Mucosa of descending colon (tissue), 3 donors: ENCODE results near the gene TMEM168. TPM values are rescaled to one million over a fixed set of nuclear protein-coding genes. Genes with fewer than 3 reads are reported as not detected.

Source experiments
- ATAC-seq: fragments of 200-7000 bp; cut with Tn5 transposase; one replicate; pipeline ENCODE4 v1.9.1; 2020; ENCODE audit warnings: mild to moderate bottlenecking, moderate library complexity
- DNase-seq, 3 donors: peaks; one replicate each; pipeline ENCODE4 v3.0.0-alpha.2; 2020
- H3K36me3 ChIP-seq: fragments of 200-600 bp; one replicate; pipeline ENCODE4 v1.8.0; 2021; ENCODE audit warnings: low read depth, mild to moderate bottlenecking
- H3K4me1 ChIP-seq: fragments of 200-600 bp; one replicate; pipeline ENCODE4 v1.8.0; 2021; ENCODE audit warnings: low read depth, mild to moderate bottlenecking
- H3K4me3 ChIP-seq: fragments of 200-600 bp; one replicate; pipeline ENCODE4 v1.8.0; 2021; ENCODE audit warnings: mild to moderate bottlenecking
- H3K9me3 ChIP-seq: fragments of 200-600 bp; one replicate; pipeline ENCODE4 v1.8.0; 2021; ENCODE audit warnings: mild to moderate bottlenecking
- intact Hi-C, 2 donors: fragments of 100-400 bp; cut with DNase I in 1 of 2; cut with micrococcal nuclease in 1 of 2; formaldehyde crosslinking; loops; one replicate each; pipeline versions ENCODE4 v1.11.0 to v1.11.1; 2022; cut with DNase I, micrococcal nuclease
- total RNA-seq, 3 donors: library from RNA; stranded (reverse); fragmentation: NEBNext Ultra II Directional in 2 of 3; extraction: Animal tissue kit (Norgen Biotek cat#: 25700) in 2 of 3; gene quantifications; one replicate each; pipeline versions ENCODE4 v1.2.1 to v1.2.4, GENCODE V29; 2021 to 2023
- TF ChIP-seq, protein P1 (sequence below): fragments of 200-600 bp; IDR thresholded peaks from one replicate; pipeline ENCODE4 v1.8.0; 2022; ENCODE audit warnings: antibody characterized with exemption, mild to moderate bottlenecking
- donor health status: DM: no; HTN: no; CAD: no; lungs with moderate emphysema.
- donor health status: DM: no; HTN: no; CAD: no.
- donor health status: DM: no; HTN: yes; CAD: no.

Gene TMEM168
- total RNA-seq, 3 donors from 2014 or later, result 29.1 to 53.0 (median 46.2) TPM

- H3K36me3 ChIP-seq, result no peaks in the 10 kb centered on the region
- ATAC-seq (peak; percentile 58), DNase-seq (peak in 2 of 3 donors; percentile 51 to 52)
- H3K4me1 ChIP-seq, result no peaks in the 10 kb centered on the region
- no peaks in the 10 kb centered on the region for H3K9me3 ChIP-seq
- H3K4me3 ChIP-seq, result peak overlapping the region; percentile 78
- TF ChIP-seq, protein P1, sequence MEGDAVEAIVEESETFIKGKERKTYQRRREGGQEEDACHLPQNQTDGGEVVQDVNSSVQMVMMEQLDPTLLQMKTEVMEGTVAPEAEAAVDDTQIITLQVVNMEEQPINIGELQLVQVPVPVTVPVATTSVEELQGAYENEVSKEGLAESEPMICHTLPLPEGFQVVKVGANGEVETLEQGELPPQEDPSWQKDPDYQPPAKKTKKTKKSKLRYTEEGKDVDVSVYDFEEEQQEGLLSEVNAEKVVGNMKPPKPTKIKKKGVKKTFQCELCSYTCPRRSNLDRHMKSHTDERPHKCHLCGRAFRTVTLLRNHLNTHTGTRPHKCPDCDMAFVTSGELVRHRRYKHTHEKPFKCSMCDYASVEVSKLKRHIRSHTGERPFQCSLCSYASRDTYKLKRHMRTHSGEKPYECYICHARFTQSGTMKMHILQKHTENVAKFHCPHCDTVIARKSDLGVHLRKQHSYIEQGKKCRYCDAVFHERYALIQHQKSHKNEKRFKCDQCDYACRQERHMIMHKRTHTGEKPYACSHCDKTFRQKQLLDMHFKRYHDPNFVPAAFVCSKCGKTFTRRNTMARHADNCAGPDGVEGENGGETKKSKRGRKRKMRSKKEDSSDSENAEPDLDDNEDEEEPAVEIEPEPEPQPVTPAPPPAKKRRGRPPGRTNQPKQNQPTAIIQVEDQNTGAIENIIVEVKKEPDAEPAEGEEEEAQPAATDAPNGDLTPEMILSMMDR, result no peak
- intact Hi-C loops, result no loop called here
Measured at GRCh38 chr7:112788778-112789343, 1.3 kb downstream of the TMEM168 start.

DNA sequence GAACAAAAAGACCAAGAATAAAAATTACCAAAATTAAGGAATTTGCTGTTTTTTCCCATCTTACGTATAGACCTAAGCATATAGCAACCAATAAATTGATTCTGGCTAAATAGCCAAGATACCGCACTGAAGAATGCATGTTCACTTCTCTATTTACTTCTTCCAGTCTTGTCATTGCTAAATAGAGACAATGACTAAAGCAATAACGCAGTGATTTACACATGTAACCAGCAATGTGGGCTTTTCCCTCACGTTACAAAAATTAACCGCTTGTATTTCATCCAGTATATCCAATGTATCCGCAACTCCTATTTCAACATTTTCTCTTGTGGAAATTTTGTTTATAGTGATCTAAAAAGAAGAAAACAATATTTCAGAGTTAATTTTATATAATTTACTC is 5.6 kb downstream of the TMEM168 start:
- intact Hi-C loops, result no loop called here
- DNase-seq, result no peak
- Histone ChIP-seq H3K9me3 (no peaks in the 10 kb centered on the region), H3K4me3 (no peak overlapping the region), H3K4me1 (no peaks in the 10 kb centered on the region), H3K36me3 (no peaks in the 10 kb centered on the region)
- ATAC-seq, result no peak
- TF ChIP-seq, protein P1, result no peak

- DNase-seq (no peak), ATAC-seq (peak; percentile 77)
- no peaks in the 10 kb centered on the region for H3K36me3 ChIP-seq
- no peak overlapping the region for H3K4me3 ChIP-seq
- no peaks in the 10 kb centered on the region for H3K9me3 ChIP-seq
- no peaks in the 10 kb centered on the region for H3K4me1 ChIP-seq
- TF ChIP-seq, protein P1, result no peak
- intact Hi-C loops, result no loop called here
Measured at GRCh38 chr7:112782498-112782897, 7.7 kb downstream of the TMEM168 start.

GRCh38 chr7:112781558-112781957 is 8.6 kb downstream of the TMEM168 start:
- Histone ChIP-seq H3K36me3 (no peaks in the 10 kb centered on the region), H3K4me1 (no peaks in the 10 kb centered on the region), H3K4me3 (no peak overlapping the region), H3K9me3 (no peaks in the 10 kb centered on the region)
- peak; percentile 55 for ATAC-seq
- DNase-seq, result no peak
- intact Hi-C loops, result no loop called here
- TF ChIP-seq, protein P1, result no peak

DNA sequence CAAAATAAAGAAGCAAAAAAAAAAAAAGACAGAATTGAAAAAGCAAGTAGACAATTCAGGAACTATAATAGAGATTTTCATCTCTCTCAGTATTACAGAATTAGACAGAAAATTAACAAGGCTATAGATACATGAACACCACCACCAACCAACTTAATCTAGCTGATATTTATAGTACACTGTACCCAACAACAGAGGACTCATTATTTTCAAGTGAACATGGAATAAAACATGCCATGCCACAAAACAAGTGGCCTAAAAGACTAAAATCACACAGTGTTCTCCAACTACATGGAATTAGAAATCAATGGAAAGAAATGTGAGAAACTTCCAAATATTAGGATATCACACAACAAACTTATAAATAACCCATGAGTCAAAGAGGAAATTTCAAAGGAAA is 9.1 kb downstream of the TMEM168 start:
- TF ChIP-seq, protein P1, result no peak
- H3K9me3 ChIP-seq, result no peaks in the 10 kb centered on the region
- DNase-seq (no peak), ATAC-seq (no peak)
- intact Hi-C loops, result no loop called here
- no peaks in the 10 kb centered on the region for H3K4me1 ChIP-seq
- no peaks in the 10 kb centered on the region for H3K36me3 ChIP-seq
- no peak overlapping the region for H3K4me3 ChIP-seq

DNA sequence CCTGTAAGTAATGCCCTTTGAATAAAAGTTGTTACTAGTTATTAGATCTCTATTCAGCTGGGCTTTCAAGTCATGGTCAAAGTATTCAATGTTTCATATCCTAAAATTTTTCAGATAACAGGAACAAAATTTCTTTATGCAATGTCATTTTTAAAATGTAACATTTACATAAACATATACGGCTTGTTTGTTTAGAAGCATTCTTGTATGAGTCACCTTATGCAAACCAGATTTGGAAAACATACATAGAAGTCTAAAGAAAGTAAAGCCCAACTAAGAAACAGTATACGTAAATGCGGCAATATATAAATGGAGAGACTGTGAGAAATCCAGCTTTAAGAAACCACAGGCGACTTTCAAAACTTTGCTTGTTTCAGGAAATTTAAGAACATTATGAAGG is 10.5 kb downstream of the TMEM168 start:
- intact Hi-C loops, result no loop called here
- ATAC-seq, result no peak

More for the DNA sequence above, 10.5 kb downstream of the TMEM168 start:
- TF ChIP-seq, protein P1, result no peak
- Histone ChIP-seq H3K9me3 (no peaks in the 10 kb centered on the region), H3K36me3 (no peaks in the 10 kb centered on the region), H3K4me3 (no peak overlapping the region), H3K4me1 (no peaks in the 10 kb centered on the region)
- no peak for DNase-seq
